ENCODE results near the gene GPR107.

- TF ChIP-seq CTCF (conservative IDR thresholded peaks at IDR 0.05) (no peak), EZH2 (IDR thresholded peaks at IDR 0.05; ENCODE audit: low read depth) (no peak)
Observed at GRCh38 chr9:130049431-130050210, 4.1 kb upstream of the GPR107 start.

All from PC-9 (cell line).